ENCODE data around the gene DOCK4.
A peak's percentile ranks its signal among the peaks of the same experiment; 100 is the strongest.

DOCK4 gene

DNA sequence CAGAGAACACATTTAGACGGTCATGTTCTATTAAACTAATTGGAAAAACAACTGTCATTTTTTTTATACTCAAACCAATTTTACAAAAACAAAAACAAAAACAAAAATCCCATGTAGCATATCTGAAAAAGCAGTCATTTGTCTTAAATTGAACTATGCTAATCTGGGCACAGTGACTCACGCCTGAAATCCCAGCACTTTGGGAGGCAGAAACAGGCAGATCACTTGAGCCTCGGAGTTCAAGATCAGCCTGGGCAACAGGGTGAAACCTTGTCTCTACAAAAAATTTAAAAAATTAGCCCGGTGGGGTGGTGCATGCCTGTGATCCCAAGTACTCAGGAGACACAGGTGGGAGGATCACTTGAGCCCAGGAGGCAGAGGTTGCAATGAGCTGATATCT, 253.4 kb downstream of the DOCK4 start:
- Histone ChIP-seq H3K27ac (ENCODE audit: low read depth, low read length) (peak overlapping the region; percentile 7), H3K9me3 (ENCODE audit: control insufficient read depth, insufficient read depth, low read length) (no peaks in the 10 kb centered on the region), H3K36me3 (ENCODE audit: control insufficient read depth, insufficient read depth, low read length) (no peaks in the 10 kb centered on the region), H3K27me3 (ENCODE audit: control insufficient read depth, insufficient read depth, low read length) (no peaks in the 10 kb centered on the region), H3K4me3 (ENCODE audit: low read depth, low read length) (no peak overlapping the region), H3K4me1 (ENCODE audit: control insufficient read depth, insufficient read depth, low read length) (peaks cover 18% of the 10 kb centered on the region), H3K9ac (ENCODE audit: low read depth, low read length) (no peak overlapping the region)

DNA sequence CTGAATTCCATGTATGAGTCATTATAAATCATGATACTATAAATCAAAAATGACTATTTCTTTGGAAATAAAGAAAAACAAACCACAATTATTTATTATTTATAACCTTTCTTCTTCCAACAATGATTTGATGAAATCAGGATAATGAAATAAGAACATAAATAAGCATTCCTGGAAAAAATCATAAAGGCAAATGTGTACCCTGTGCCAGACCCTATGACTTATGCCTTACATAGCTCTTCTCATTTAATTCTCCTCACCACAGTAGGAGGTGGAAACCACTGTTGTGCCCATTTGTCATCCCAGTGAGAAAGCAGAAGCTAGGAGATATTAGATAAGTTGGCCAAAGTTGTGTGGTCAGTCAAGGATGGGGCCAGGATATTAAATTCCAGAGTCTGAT, 255.1 kb downstream of the DOCK4 start:
- H3K4me3 ChIP-seq (ENCODE audit: low read depth, low read length) = no peak overlapping the region
- H3K4me1 ChIP-seq (ENCODE audit: control insufficient read depth, insufficient read depth, low read length) = peaks cover 15% of the 10 kb centered on the region
- H3K9ac ChIP-seq (ENCODE audit: low read depth, low read length) = no peak overlapping the region
- no peaks in the 10 kb centered on the region for H3K9me3 ChIP-seq (ENCODE audit: control insufficient read depth, insufficient read depth, low read length)
- H3K27ac ChIP-seq (ENCODE audit: low read depth, low read length) = no peak overlapping the region
- H3K27me3 ChIP-seq (ENCODE audit: control insufficient read depth, insufficient read depth, low read length) = no peaks in the 10 kb centered on the region
- H3K36me3 ChIP-seq (ENCODE audit: control insufficient read depth, insufficient read depth, low read length) = no peaks in the 10 kb centered on the region

DNA sequence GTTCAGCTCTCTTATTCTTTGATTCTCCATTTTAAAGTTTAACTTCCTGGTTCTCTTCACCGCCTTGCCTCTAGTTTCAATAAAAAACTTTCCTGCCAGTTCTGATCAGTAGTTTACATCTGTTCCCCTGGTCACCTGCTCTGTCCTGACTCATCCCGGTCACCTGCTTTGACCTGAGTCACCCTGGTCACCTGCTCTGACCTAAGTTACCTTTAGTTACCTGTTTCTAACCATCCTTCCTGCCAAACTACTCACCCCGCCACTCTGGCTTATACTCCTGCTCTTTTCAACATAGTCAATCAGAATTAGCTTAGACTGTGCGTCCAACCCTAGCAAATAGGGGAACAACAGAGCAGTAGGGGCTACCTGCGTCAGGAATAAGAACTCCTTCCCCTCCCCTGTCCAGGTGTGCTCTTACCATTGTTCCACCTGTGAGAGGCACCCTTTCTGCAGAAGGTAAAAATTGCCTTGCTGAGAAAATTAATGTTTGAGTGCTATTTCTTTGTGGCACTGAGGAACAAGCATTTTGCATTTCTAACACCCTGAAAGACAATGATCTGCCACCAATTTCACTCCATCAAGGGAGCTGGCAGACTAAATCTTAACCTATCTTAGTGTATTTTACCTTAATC, 263.6 kb downstream of the DOCK4 start:
- Histone ChIP-seq H3K27me3 (ENCODE audit: control insufficient read depth, insufficient read depth, low read length) (no peaks in the 10 kb centered on the region), H3K9ac (ENCODE audit: low read depth, low read length) (no peak overlapping the region), H3K4me3 (ENCODE audit: low read depth, low read length) (no peak overlapping the region; the same call in 1 of the 2 replicates), H3K9me3 (ENCODE audit: control insufficient read depth, insufficient read depth, low read length) (peaks cover 28% of the 10 kb centered on the region), H3K27ac (ENCODE audit: low read depth, low read length) (no peak overlapping the region), H3K4me1 (ENCODE audit: control insufficient read depth, insufficient read depth, low read length) (no peaks in the 10 kb centered on the region), H3K36me3 (ENCODE audit: control insufficient read depth, insufficient read depth, low read length) (peaks cover 27% of the 10 kb centered on the region)

DNA sequence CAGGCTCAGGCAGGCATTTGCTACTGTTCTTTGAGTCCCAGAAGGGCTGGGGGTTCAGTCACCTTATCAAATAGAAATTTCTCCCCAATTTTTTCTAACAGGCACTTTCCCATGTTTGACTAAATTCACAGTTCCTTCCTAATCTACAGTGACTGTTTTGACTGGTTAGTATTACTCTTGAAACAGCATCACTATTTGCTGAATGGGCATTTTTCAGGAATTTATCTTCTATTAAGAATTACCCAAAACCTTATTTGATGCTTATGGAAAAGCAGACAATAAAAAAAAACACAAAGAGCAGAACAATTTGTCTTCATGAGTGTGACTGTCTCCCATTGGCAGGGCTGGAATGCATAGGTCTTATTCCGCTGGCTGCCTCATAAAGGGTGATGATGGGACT, 269.0 kb downstream of the DOCK4 start:
- H3K27me3 ChIP-seq (ENCODE audit: control insufficient read depth, insufficient read depth, low read length) = no peaks in the 10 kb centered on the region
- no peak overlapping the region for H3K9ac ChIP-seq (ENCODE audit: low read depth, low read length)
- H3K9me3 ChIP-seq (ENCODE audit: control insufficient read depth, insufficient read depth, low read length) = peaks cover 6% of the 10 kb centered on the region
- peaks cover 2% of the 10 kb centered on the region; the same call in 1 of the 2 replicates for H3K4me1 ChIP-seq (ENCODE audit: control insufficient read depth, insufficient read depth, low read length)
- peaks cover 9% of the 10 kb centered on the region; the same call in 1 of the 2 replicates for H3K36me3 ChIP-seq (ENCODE audit: control insufficient read depth, insufficient read depth, low read length)
- no peak overlapping the region for H3K4me3 ChIP-seq (ENCODE audit: low read depth, low read length)
- H3K27ac ChIP-seq (ENCODE audit: low read depth, low read length) = no peak overlapping the region

DNA sequence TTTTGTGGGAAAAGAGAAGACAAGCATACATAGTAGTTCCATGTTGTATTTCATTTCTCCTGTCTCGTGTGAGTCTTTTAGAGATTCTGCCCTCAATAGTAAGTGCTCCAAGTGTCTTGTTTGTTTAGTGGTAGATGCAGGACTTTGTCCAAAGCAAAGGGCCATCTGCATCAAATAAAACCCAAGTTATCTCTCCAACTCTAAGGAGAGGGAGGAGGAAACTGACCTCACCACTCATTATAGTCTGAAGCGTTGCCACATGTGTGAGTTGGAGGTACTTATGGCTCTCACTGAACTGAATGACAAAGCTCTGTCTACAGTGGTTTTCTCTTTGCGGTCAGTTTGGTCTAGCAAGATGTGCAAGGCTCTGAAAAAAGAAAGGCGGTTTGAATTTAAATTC, 272.6 kb downstream of the DOCK4 start:
- no peaks in the 10 kb centered on the region for H3K27me3 ChIP-seq (ENCODE audit: control insufficient read depth, insufficient read depth, low read length)
- no peak overlapping the region for H3K4me3 ChIP-seq (ENCODE audit: low read depth, low read length)
- H3K27ac ChIP-seq (ENCODE audit: low read depth, low read length) = no peak overlapping the region
- no peak overlapping the region for H3K9ac ChIP-seq (ENCODE audit: low read depth, low read length)
- H3K36me3 ChIP-seq (ENCODE audit: control insufficient read depth, insufficient read depth, low read length) = no peaks in the 10 kb centered on the region
- no peaks in the 10 kb centered on the region for H3K9me3 ChIP-seq (ENCODE audit: control insufficient read depth, insufficient read depth, low read length)
- H3K4me1 ChIP-seq (ENCODE audit: control insufficient read depth, insufficient read depth, low read length) = peaks cover 22% of the 10 kb centered on the region

DNA sequence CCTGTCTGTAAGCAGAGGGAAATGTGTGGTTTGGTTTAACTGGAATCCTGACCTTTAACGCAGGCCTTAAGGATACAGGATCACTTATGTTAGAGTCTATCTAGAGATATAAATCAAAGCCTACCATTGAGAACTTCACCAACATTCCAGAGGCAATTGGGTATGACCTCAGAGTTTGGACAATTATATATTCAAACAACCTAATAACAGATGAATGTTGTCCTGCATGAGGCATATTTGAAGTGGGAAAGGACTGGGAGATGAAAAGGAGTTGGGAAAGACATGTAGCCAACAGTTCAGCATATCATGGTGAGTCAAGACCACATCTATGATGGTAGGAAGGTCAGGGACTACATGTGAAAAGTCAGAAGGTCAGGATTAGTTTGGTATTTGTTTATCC, 274.2 kb downstream of the DOCK4 start:
- Histone ChIP-seq H3K4me1 (ENCODE audit: control insufficient read depth, insufficient read depth, low read length) (peaks cover 36% of the 10 kb centered on the region), H3K27ac (ENCODE audit: low read depth, low read length) (no peak overlapping the region), H3K9ac (ENCODE audit: low read depth, low read length) (no peak overlapping the region), H3K4me3 (ENCODE audit: low read depth, low read length) (no peak overlapping the region), H3K27me3 (ENCODE audit: control insufficient read depth, insufficient read depth, low read length) (no peaks in the 10 kb centered on the region), H3K36me3 (ENCODE audit: control insufficient read depth, insufficient read depth, low read length) (no peaks in the 10 kb centered on the region), H3K9me3 (ENCODE audit: control insufficient read depth, insufficient read depth, low read length) (no peaks in the 10 kb centered on the region)

DNA sequence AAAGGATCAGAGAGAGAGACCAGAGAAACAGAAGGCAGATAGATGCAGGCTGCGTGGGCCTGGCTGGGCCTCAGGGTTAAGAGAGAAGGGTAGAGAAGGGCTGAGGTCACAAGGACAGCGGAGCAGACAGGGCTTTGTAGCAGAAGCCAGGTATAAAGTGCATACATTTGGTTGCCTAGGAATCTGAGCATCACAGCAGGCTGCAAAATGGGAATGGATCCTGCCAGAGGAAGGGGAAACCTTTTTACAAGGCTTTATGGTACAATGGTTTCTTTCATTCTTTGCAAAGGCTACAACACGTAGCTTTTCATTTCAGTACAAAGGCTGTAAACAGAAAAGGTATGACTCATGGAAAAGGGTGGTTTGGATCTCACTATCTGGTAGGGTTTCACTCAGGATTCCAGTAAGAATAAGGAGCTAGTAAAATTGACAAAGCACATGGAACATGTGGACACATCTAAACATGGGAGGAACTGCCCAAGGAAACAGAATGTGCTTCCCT, 275.1 kb downstream of the DOCK4 start:
- Histone ChIP-seq H3K36me3 (ENCODE audit: control insufficient read depth, insufficient read depth, low read length) (no peaks in the 10 kb centered on the region), H3K9ac (ENCODE audit: low read depth, low read length) (no peak overlapping the region), H3K27me3 (ENCODE audit: control insufficient read depth, insufficient read depth, low read length) (no peaks in the 10 kb centered on the region), H3K4me3 (ENCODE audit: low read depth, low read length) (no peak overlapping the region), H3K4me1 (ENCODE audit: control insufficient read depth, insufficient read depth, low read length) (peaks cover 41% of the 10 kb centered on the region), H3K27ac (ENCODE audit: low read depth, low read length) (peak overlapping the region; percentile 70), H3K9me3 (ENCODE audit: control insufficient read depth, insufficient read depth, low read length) (no peaks in the 10 kb centered on the region)

DNA sequence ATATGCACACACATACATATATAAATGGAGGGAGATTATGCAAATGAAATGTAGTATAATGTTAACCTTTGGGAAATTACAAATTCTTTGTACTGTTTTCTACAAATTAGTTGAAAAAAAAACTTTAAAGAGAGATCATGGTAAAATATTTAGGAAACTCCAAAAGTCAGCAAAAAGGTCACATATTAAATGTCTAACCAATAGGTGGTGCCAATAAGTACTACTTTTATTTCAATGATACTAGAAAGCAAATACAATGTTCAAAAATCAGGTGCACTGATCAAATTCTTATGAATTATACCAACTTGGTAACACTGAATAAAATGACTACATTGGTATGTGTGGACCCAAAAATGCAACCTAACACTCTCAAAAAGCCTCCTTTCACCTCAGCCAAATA, 276.9 kb downstream of the DOCK4 start:
- no peak overlapping the region for H3K9ac ChIP-seq (ENCODE audit: low read depth, low read length)
- H3K36me3 ChIP-seq (ENCODE audit: control insufficient read depth, insufficient read depth, low read length) = no peaks in the 10 kb centered on the region
- no peaks in the 10 kb centered on the region for H3K9me3 ChIP-seq (ENCODE audit: control insufficient read depth, insufficient read depth, low read length)
- H3K4me3 ChIP-seq (ENCODE audit: low read depth, low read length) = no peak overlapping the region
- no peak overlapping the region for H3K27ac ChIP-seq (ENCODE audit: low read depth, low read length)
- no peaks in the 10 kb centered on the region for H3K27me3 ChIP-seq (ENCODE audit: control insufficient read depth, insufficient read depth, low read length)
- H3K4me1 ChIP-seq (ENCODE audit: control insufficient read depth, insufficient read depth, low read length) = peaks cover 49% of the 10 kb centered on the region

DNA sequence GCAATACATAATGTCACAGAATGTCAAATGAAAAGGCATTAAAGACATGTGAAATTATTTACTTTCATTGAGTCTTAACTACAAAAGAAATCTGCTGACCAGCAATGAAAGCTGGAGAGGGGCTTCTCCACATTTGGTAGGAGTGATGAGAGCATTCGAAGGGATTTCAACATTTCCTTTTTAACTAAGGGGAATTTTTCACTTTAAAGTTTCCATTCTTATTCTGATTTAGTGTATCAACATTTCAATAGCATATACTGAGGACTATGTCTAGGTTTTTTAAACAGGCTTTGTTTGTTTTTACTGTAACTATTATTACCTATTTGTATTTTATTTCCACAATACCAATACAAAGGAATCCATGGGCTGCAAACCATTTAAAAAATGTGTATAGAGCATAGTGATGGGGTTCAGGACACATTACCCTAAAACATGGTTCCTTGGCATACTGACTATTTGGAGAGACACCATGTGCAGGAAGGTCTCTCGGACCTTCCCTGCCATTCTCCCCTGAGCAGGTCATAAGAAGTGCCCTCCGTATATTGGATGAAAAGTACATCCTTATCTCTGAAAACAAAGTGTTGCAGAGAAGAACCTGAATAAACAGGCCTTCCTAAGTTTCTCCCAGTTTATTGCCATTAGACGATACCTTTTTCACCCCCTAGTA, 278.7 kb downstream of the DOCK4 start:
- H3K27ac ChIP-seq (ENCODE audit: low read depth, low read length) = peak overlapping the region; percentile 90
- 0 out of 2 replicates have a peak overlapping the region, but pooled peaks have one; percentile 12 for H3K9ac ChIP-seq (ENCODE audit: low read depth, low read length)
- H3K27me3 ChIP-seq (ENCODE audit: control insufficient read depth, insufficient read depth, low read length) = no peaks in the 10 kb centered on the region
- no peak overlapping the region; the same call in 1 of the 2 replicates for H3K4me3 ChIP-seq (ENCODE audit: low read depth, low read length)
- no peaks in the 10 kb centered on the region for H3K9me3 ChIP-seq (ENCODE audit: control insufficient read depth, insufficient read depth, low read length)
- no peaks in the 10 kb centered on the region for H3K36me3 ChIP-seq (ENCODE audit: control insufficient read depth, insufficient read depth, low read length)
- peaks cover 49% of the 10 kb centered on the region for H3K4me1 ChIP-seq (ENCODE audit: control insufficient read depth, insufficient read depth, low read length)

DNA sequence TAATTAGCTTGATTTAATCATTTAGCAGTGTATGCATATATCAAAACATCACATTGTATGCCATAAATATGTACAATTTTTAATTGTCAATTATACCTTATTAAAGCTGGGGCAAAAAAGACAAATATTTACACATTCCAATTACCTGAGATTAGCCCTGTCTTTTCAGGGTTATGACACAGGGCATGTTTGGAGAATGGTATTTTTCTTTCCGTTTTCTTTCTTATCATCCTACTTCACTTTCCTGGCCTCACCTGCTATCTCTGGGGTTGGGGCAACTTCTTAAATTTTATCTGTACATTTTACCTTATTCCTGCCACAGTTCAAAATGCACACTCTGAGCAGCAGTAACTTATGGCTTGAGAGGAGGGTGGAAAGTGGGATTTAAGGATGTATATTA, 285.9 kb downstream of the DOCK4 start:
- H3K9me3 ChIP-seq (ENCODE audit: control insufficient read depth, insufficient read depth, low read length) = no peaks in the 10 kb centered on the region
- no peak overlapping the region for H3K27ac ChIP-seq (ENCODE audit: low read depth, low read length)
- no peak overlapping the region for H3K9ac ChIP-seq (ENCODE audit: low read depth, low read length)
- H3K4me3 ChIP-seq (ENCODE audit: low read depth, low read length) = no peak overlapping the region
- no peaks in the 10 kb centered on the region for H3K27me3 ChIP-seq (ENCODE audit: control insufficient read depth, insufficient read depth, low read length)
- no peaks in the 10 kb centered on the region for H3K36me3 ChIP-seq (ENCODE audit: control insufficient read depth, insufficient read depth, low read length)
- H3K4me1 ChIP-seq (ENCODE audit: control insufficient read depth, insufficient read depth, low read length) = peaks cover 5% of the 10 kb centered on the region

DNA sequence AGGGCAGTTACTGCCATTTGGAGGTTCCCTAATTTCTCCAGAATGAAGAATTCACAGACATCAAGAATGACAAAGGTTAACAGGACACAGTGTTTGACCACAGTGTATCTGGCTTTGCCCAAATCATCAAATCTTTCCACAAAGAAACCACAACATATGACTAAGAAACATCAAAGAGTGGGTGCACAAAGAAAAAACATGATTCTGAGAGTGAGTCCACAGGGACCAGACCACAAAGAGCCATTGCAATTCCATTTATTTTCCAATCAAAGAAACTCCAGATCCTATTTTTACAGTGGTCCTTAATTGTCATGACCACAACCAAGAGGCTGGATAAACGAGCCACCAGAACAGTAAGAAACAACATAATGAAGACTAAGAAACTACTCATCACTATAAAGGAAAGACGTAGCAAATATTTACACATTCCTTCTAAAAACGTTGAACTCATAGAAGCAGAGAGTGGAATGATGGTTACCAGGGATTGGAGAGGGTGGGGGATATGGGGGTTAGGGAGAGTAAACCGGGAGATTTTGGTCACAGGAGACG, 286.5 kb downstream of the DOCK4 start:
- no peak overlapping the region for H3K27ac ChIP-seq (ENCODE audit: low read depth, low read length)
- no peaks in the 10 kb centered on the region for H3K9me3 ChIP-seq (ENCODE audit: control insufficient read depth, insufficient read depth, low read length)
- H3K4me1 ChIP-seq (ENCODE audit: control insufficient read depth, insufficient read depth, low read length) = no peaks in the 10 kb centered on the region
- no peaks in the 10 kb centered on the region for H3K27me3 ChIP-seq (ENCODE audit: control insufficient read depth, insufficient read depth, low read length)
- H3K9ac ChIP-seq (ENCODE audit: low read depth, low read length) = no peak overlapping the region
- no peak overlapping the region for H3K4me3 ChIP-seq (ENCODE audit: low read depth, low read length)
- H3K36me3 ChIP-seq (ENCODE audit: control insufficient read depth, insufficient read depth, low read length) = no peaks in the 10 kb centered on the region
